Neural cell (in vitro differentiated cells): Measurements from ENCODE around the gene SAMSN1. TPM values are rescaled to one million over a fixed set of nuclear protein-coding genes. Genes with fewer than 3 reads are reported as not detected.

Experiments
- H2AFZ ChIP-seq: fragments of 200-600, 300-800 bp; sonication (generic), shearing (Covaris generic); 2 replicates; pipeline ENCODE4 v1.6.0; 2014; ENCODE audit warnings: low read depth, mild to moderate bottlenecking, antibody characterized with exemption, low read length, moderate library complexity
- H3F3A ChIP-seq: fragments of 200-600 bp; shearing (Covaris generic); 2 replicates; pipeline ENCODE4 v1.6.1; 2016; ENCODE audit warnings: mild to moderate bottlenecking, moderate library complexity, mixed read lengths, antibody characterized with exemption, low read length; ENCODE audit not compliant: insufficient read depth, poor library complexity, severe bottlenecking
- H3K27ac ChIP-seq: fragments of 200-600, 300-800 bp; sonication (generic), shearing (Covaris generic); 2 replicates; pipeline ENCODE4 v1.5.1; 2014; ENCODE audit warnings: mild to moderate bottlenecking, low read length, moderate library complexity
- H3K27me3 ChIP-seq: fragments of 300-800, 200-600 bp; sonication (generic), shearing (Covaris generic); 2 replicates; pipeline ENCODE4 v1.6.0; 2014; ENCODE audit warnings: mild to moderate bottlenecking, low read depth, low read length, moderate library complexity; ENCODE audit not compliant: insufficient read depth
- H3K36me3 ChIP-seq: fragments of 300-800, 200-600 bp; sonication (generic), shearing (Covaris generic); 2 replicates; pipeline ENCODE4 v1.5.1; 2014; ENCODE audit warnings: mild to moderate bottlenecking, antibody characterized with exemption, low read length, moderate library complexity; ENCODE audit not compliant: insufficient read depth
- H3K4me2 ChIP-seq: fragments of 300-800, 200-600 bp; sonication (generic), shearing (Covaris generic); 2 replicates; pipeline ENCODE4 v1.6.0; 2014; ENCODE audit warnings: mild to moderate bottlenecking, low read length
- H3K4me3 ChIP-seq: fragments of 300-800, 200-600 bp; sonication (generic), shearing (Covaris generic); 2 replicates; pipeline ENCODE4 v1.5.1; 2014; ENCODE audit warnings: mild to moderate bottlenecking, low read length, moderate library complexity
- H3K79me2 ChIP-seq: fragments of 200-600 bp; shearing (Covaris generic); replicated peaks from 2 replicates; pipeline ENCODE4 v1.6.0; 2014; ENCODE audit warnings: mild to moderate bottlenecking, low read length, moderate library complexity; ENCODE audit not compliant: insufficient read depth
- H3K9ac ChIP-seq: fragments of 300-800, 200-600 bp; sonication (generic), shearing (Covaris generic); 2 replicates; pipeline ENCODE4 v1.6.1; 2016; ENCODE audit warnings: mild to moderate bottlenecking, low read length, mixed read lengths
- H3K9me2 ChIP-seq: fragments of 200-600 bp; shearing (Covaris generic); 2 replicates; pipeline ENCODE4 v1.6.1; 2016; ENCODE audit warnings: mild to moderate bottlenecking, low read length, mixed read lengths; ENCODE audit not compliant: insufficient read depth
- H3K9me3 ChIP-seq: fragments of 200-600, 300-800 bp; sonication (generic), shearing (Covaris generic); 2 replicates; pipeline ENCODE4 v1.6.1; 2016; ENCODE audit warnings: mild to moderate bottlenecking, mixed run types, low read length, moderate library complexity, mixed read lengths
- H4K20me1 ChIP-seq: fragments of 200-600 bp; shearing (Covaris generic); 2 replicates; pipeline ENCODE4 v1.6.1; 2016; ENCODE audit warnings: mild to moderate bottlenecking, mixed run types; ENCODE audit not compliant: insufficient read depth
- CTCF ChIP-seq: fragments of 450-650 bp; IDR thresholded peaks from 2 replicates; pipeline ENCODE4 v1.5.1; 2014; ENCODE audit warnings: antibody characterized with exemption, mild to moderate bottlenecking, moderate library complexity; ENCODE audit not compliant: poor library complexity, severe bottlenecking
- EP300 ChIP-seq: fragments of 450-650 bp; conservative IDR thresholded peaks from 2 replicates; pipeline ENCODE4 v1.6.1; 2014; ENCODE audit warnings: antibody characterized with exemption, mild to moderate bottlenecking, moderate library complexity; ENCODE audit not compliant: poor library complexity, severe bottlenecking
- EZH2 ChIP-seq: fragments of 200-600, 300-800 bp; shearing (Covaris generic), sonication (generic); IDR thresholded peaks from 2 replicates; pipeline ENCODE4 v1.6.1; 2014; ENCODE audit warnings: antibody characterized with exemption, low read length, borderline replicate concordance, mild to moderate bottlenecking; ENCODE audit not compliant: insufficient read depth, poor library complexity, severe bottlenecking
- MXI1 ChIP-seq: fragments of 450-650 bp; conservative IDR thresholded peaks from 2 replicates; pipeline ENCODE4 v1.6.1; 2014; ENCODE audit warnings: antibody characterized with exemption, mild to moderate bottlenecking; ENCODE audit not compliant: poor library complexity, severe bottlenecking
- POLR2AphosphoS5 ChIP-seq: IDR thresholded peaks from 2 replicates; pipeline ENCODE4 v1.6.1; 2012
- RAD21 ChIP-seq: fragments of 450-650 bp; conservative IDR thresholded peaks from 2 replicates; pipeline ENCODE4 v1.6.1; 2014; ENCODE audit warnings: antibody characterized with exemption, mild to moderate bottlenecking, moderate library complexity
- REST ChIP-seq: IDR thresholded peaks from 2 replicates; pipeline ENCODE4 v1.6.1; 2012; ENCODE audit warnings: borderline replicate concordance
- SMC3 ChIP-seq: fragments of 450-650 bp; conservative IDR thresholded peaks from 2 replicates; pipeline ENCODE4 v1.6.1; 2014; ENCODE audit warnings: antibody characterized with exemption, mild to moderate bottlenecking, moderate library complexity; ENCODE audit not compliant: poor library complexity
- TAF1 ChIP-seq: IDR thresholded peaks from 2 replicates; pipeline ENCODE4 v1.6.1; 2012; ENCODE audit warnings: low read depth
- polyA plus RNA-seq: library from polyadenylated mRNA; depleted of rRNA; stranded (reverse); fragments of >200 nt; gene quantifications from 2 replicates; pipeline ENCODE4 v1.2.3, GENCODE V29; 2014

Gene SAMSN1
- polyA plus RNA-seq, 1 donor from 2014 or later: 18.2 TPM

GRCh38 chr21:14557413-14557812 is 11.3 kb upstream of the SAMSN1 start:
- H3K9me3 ChIP-seq: no peaks in the 10 kb centered on the region
- H3K27me3 ChIP-seq: no peaks in the 10 kb centered on the region
- no peak overlapping the region for H3K9ac ChIP-seq
- H3K4me3 ChIP-seq: no peak overlapping the region
- H3K36me3 ChIP-seq: no peaks in the 10 kb centered on the region
- no peaks in the 10 kb centered on the region for H3K9me2 ChIP-seq
- H3K79me2 ChIP-seq: no peaks in the 10 kb centered on the region
- no peak overlapping the region for H2AFZ ChIP-seq
- no peaks in the 10 kb centered on the region for H4K20me1 ChIP-seq
- no peaks in the 10 kb centered on the region for H3F3A ChIP-seq
- no peak overlapping the region for H3K4me2 ChIP-seq
- H3K27ac ChIP-seq: no peak overlapping the region
- TF ChIP-seq EZH2: no peak
- TF ChIP-seq SMC3: no peak
- TF ChIP-seq MXI1: no peak
- no peak for TF ChIP-seq POLR2AphosphoS5
- TF ChIP-seq TAF1: no peak
- no peak for TF ChIP-seq CTCF
- no peak for TF ChIP-seq RAD21
- no peak for TF ChIP-seq EP300
- TF ChIP-seq REST: no peak

GRCh38 chr21:14554948-14555347 is 8.8 kb upstream of the SAMSN1 start:
- Histone ChIP-seq H3F3A (no peaks in the 10 kb centered on the region), H4K20me1 (no peaks in the 10 kb centered on the region), H3K79me2 (no peaks in the 10 kb centered on the region), H3K36me3 (no peaks in the 10 kb centered on the region), H2AFZ (no peak overlapping the region), H3K9ac (no peak overlapping the region), H3K9me2 (no peaks in the 10 kb centered on the region), H3K4me2 (no peak overlapping the region), H3K27me3 (no peaks in the 10 kb centered on the region), H3K9me3 (no peaks in the 10 kb centered on the region), H3K27ac (no peak overlapping the region), H3K4me3 (no peak overlapping the region)
- no peak for TF ChIP-seq EP300
- no peak for TF ChIP-seq TAF1
- no peak for TF ChIP-seq EZH2
- no peak for TF ChIP-seq CTCF
- no peak for TF ChIP-seq SMC3
- no peak for TF ChIP-seq RAD21
- no peak for TF ChIP-seq MXI1
- TF ChIP-seq REST: no peak
- no peak for TF ChIP-seq POLR2AphosphoS5
